Measurements from ENCODE around the gene PTGES. TPM values are rescaled to one million over a fixed set of nuclear protein-coding genes. Genes with fewer than 3 reads are reported as not detected.

The PTGES gene
- total RNA-seq, 1 experiment from 2014 or later, result 2.5 TPM

- TF ChIP-seq STAT6 (CRISPR knock-in tag; conservative IDR thresholded peaks at IDR 0.05; ENCODE audit: low read depth) (no peak), ESRRA (CRISPR knock-in tag; IDR thresholded peaks at IDR 0.05; ENCODE audit: borderline replicate concordance) (no peak), ATF2 (CRISPR knock-in tag; IDR thresholded peaks at IDR 0.05; ENCODE audit: borderline replicate concordance, low read depth) (no peak), ZNF317 (CRISPR knock-in tag; IDR thresholded peaks at IDR 0.05; ENCODE audit: borderline replicate concordance, low read depth) (no peak), PRRX2 (CRISPR knock-in tag; IDR thresholded peaks at IDR 0.05) (no peak)
These were observed 22.1 kb upstream of the PTGES start (continued) for GRCh38 chr9:129774791-129775447.

GRCh38 chr9:129773262-129774048 is 20.6 kb upstream of the PTGES start:
- no peak for TF ChIP-seq ZNF423 (CRISPR knock-in tag; IDR thresholded peaks at IDR 0.05)
- no peak for TF ChIP-seq SMAD3 (CRISPR knock-in tag; IDR thresholded peaks at IDR 0.05; ENCODE audit: borderline replicate concordance)
- TF ChIP-seq TCF7 (CRISPR knock-in tag; IDR thresholded peaks at IDR 0.05; ENCODE audit: low read depth), result no peak
- no peak for TF ChIP-seq TEAD4 (CRISPR knock-in tag; IDR thresholded peaks at IDR 0.05)
- no peak for TF ChIP-seq FOXP4 (CRISPR knock-in tag; IDR thresholded peaks at IDR 0.05)
- no peak for TF ChIP-seq NR1H2 (CRISPR knock-in tag; IDR thresholded peaks at IDR 0.05)
- no peak for TF ChIP-seq CTCF (IDR thresholded peaks at IDR 0.05)
- no peak for TF ChIP-seq PREB (CRISPR knock-in tag; IDR thresholded peaks at IDR 0.05; ENCODE audit: borderline replicate concordance)
- TF ChIP-seq GABPB1 (CRISPR knock-in tag; IDR thresholded peaks at IDR 0.05), result no peak
- TF ChIP-seq MYBL2 (CRISPR knock-in tag; IDR thresholded peaks at IDR 0.05), result no peak
- no peak for TF ChIP-seq USF1 (CRISPR knock-in tag; IDR thresholded peaks at IDR 0.05)
- H3K27ac Mint-ChIP-seq, result no peak overlapping the region
- H3K9me3 Mint-ChIP-seq, result no peaks in the 10 kb centered on the region
- no peak for ATAC-seq
- no peaks in the 10 kb centered on the region for H3K27me3 Mint-ChIP-seq (ENCODE audit: low read depth)
- POLR2A ChIA-PET, result no interaction called here
- no peak overlapping the region for H3K4me3 Mint-ChIP-seq
- CTCF ChIA-PET, result interaction anchor here (2.2 kb wide), 1 partner anchor 47 kb away, joined by 11 read pairs; no protein-coding TSS in a partner anchor
- DNase-seq (ENCODE audit: low spot score), result no peak
- H3K36me3 Mint-ChIP-seq, result no peaks in the 10 kb centered on the region
- 0 out of 2 replicates have a peak, but pooled peaks cover 6% of the 10 kb centered on the region for H3K4me1 Mint-ChIP-seq
